Cardiac muscle cell (in vitro differentiated cells and primary cell): ENCODE results near the gene JAML. TPM values are rescaled to one million over a fixed set of nuclear protein-coding genes. Genes with fewer than 3 reads are reported as not detected.

Experiments used
- DNase-seq, 2 donors: peaks; one replicate each; pipeline versions ENCODE4 v3.0.0 to v3.0.0-alpha.2; 2010 to 2017; ENCODE audit warnings: low read depth in 1 of 2, low spot score in 1 of 2
- H3K27ac ChIP-seq: fragments of 200-600 bp; sonication (generic); 2 replicates; pipeline ENCODE4 v1.5.1; 2016
- H3K27me3 ChIP-seq: fragments of 200-600 bp; sonication (generic); 2 replicates; pipeline ENCODE4 v1.6.0; 2016; ENCODE audit warnings: control low read depth
- H3K36me3 ChIP-seq: fragments of 200-600 bp; sonication (generic); 2 replicates; pipeline ENCODE4 v1.5.1; 2016; ENCODE audit warnings: control low read depth
- H3K4me1 ChIP-seq: fragments of 200-600 bp; sonication (generic); 2 replicates; pipeline ENCODE4 v1.8.1; 2017; ENCODE audit warnings: low read depth, mild to moderate bottlenecking, mixed run types
- H3K4me3 ChIP-seq: fragments of 200-600 bp; sonication (generic); 2 replicates; pipeline ENCODE4 v1.5.1; 2016; ENCODE audit warnings: mild to moderate bottlenecking
- H3K9me3 ChIP-seq: fragments of 200-600 bp; sonication (generic); 2 replicates; pipeline ENCODE4 v1.5.1; 2017; ENCODE audit warnings: low read depth, mild to moderate bottlenecking, control low read depth
- polyA plus RNA-seq: library from polyadenylated mRNA; unstranded; fragments of >200 nt; fragmentation: Nextera tagmentation; extraction: Ambion mirVana; gene quantifications from 2 replicates; pipeline ENCODE4 v1.2.1, GENCODE V29; 2016
- total RNA-seq: library from RNA; depleted of rRNA; stranded (reverse); fragments of >200 nt; gene quantifications from 2 replicates; pipeline ENCODE4 v1.2.3, GENCODE V29; 2016
- TF ChIP-seq, protein P1 (sequence below): IDR thresholded peaks from 2 replicates; pipeline ENCODE4 v1.5.1; 2012; ENCODE audit warnings: low read depth, mild to moderate bottlenecking, low read length

Gene JAML
- total and polyA plus RNA-seq, 2 experiments from 2014 or later: not detected

DNA sequence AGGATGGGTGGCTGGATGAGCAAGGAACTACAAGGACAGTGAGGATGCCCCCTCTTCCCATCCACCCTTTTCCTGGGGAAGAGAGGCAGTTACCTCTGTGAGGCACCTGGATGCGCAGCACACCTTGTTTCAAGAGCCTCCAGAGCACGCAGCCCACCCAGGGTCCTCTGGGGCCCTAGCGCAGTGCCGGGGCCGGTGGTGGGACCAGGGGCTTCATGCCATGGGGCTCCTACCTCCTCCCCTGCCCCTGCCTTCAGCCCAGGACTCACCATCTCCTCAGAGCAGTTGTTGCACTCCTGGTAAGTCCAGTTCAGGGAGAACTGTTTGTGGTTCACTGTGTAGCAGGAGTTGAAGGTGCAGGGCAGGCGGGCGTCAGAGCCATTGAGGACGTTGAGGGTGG lies 56.5 kb downstream of the JAML start:
- no peaks in the 10 kb centered on the region for H3K4me1 ChIP-seq
- H3K4me3 ChIP-seq: no peak overlapping the region
- TF ChIP-seq, protein P1, sequence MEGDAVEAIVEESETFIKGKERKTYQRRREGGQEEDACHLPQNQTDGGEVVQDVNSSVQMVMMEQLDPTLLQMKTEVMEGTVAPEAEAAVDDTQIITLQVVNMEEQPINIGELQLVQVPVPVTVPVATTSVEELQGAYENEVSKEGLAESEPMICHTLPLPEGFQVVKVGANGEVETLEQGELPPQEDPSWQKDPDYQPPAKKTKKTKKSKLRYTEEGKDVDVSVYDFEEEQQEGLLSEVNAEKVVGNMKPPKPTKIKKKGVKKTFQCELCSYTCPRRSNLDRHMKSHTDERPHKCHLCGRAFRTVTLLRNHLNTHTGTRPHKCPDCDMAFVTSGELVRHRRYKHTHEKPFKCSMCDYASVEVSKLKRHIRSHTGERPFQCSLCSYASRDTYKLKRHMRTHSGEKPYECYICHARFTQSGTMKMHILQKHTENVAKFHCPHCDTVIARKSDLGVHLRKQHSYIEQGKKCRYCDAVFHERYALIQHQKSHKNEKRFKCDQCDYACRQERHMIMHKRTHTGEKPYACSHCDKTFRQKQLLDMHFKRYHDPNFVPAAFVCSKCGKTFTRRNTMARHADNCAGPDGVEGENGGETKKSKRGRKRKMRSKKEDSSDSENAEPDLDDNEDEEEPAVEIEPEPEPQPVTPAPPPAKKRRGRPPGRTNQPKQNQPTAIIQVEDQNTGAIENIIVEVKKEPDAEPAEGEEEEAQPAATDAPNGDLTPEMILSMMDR: no peak
- no peak overlapping the region for H3K27ac ChIP-seq
- peaks cover 79% of the 10 kb centered on the region for H3K27me3 ChIP-seq
- DNase-seq: no peak
- no peaks in the 10 kb centered on the region for H3K36me3 ChIP-seq
- no peaks in the 10 kb centered on the region for H3K9me3 ChIP-seq

- Histone ChIP-seq H3K9me3 (no peaks in the 10 kb centered on the region), H3K4me1 (no peaks in the 10 kb centered on the region), H3K4me3 (no peak overlapping the region), H3K27me3 (peaks cover 79% of the 10 kb centered on the region), H3K36me3 (no peaks in the 10 kb centered on the region), H3K27ac (no peak overlapping the region)
- no peak for DNase-seq
- TF ChIP-seq, protein P1: no peak
These were observed 56.9 kb downstream of the JAML start for GRCh38 chr11:118167906-118168305.

DNA sequence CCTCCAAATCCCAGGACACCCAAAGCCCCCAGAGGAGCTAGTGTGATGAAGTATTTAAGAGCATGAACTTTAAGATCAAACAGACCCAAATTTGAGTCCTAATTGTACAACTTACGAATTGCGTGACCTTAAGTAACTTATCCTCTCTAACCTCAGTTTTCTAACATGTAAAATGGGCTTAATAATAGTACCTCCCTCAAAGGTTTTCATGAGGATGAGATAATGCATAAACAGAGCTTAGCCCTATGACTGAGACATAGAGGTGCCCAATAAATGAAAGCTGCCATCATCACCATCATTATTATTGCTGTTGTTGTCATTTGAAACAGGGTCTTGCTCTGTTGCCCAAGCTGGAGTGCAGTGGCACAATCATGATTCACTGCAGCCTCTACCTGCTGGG lies 57.6 kb downstream of the JAML start:
- Histone ChIP-seq H3K4me1 (no peaks in the 10 kb centered on the region), H3K27me3 (peaks cover 79% of the 10 kb centered on the region), H3K36me3 (no peaks in the 10 kb centered on the region), H3K27ac (no peak overlapping the region), H3K4me3 (no peak overlapping the region), H3K9me3 (no peaks in the 10 kb centered on the region)
- DNase-seq: no peak
- TF ChIP-seq, protein P1: no peak

DNA sequence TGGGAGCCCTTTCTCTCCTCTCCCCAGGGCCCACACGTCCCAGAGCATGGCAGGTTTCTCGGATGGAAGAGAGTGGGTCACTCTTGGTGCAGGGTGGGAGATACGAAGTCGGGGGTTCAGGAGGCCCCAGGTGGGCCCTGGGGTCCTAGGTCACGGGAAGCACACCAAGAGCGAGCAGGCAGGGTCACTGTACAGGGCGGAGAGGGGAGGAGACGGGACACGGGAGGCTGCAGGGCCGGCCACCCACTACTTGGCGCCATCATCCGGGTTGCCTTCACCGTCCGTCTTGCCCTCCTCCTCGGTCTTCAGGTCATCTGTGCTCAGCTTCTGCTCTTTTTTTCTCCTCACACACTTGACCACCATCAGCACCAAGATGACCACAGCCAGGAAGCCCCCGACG lies 58.2 kb downstream of the JAML start:
- Histone ChIP-seq H3K4me3 (no peak overlapping the region), H3K36me3 (no peaks in the 10 kb centered on the region), H3K27me3 (peaks cover 80% of the 10 kb centered on the region)

GRCh38 chr11:118164885-118165284 lies 59.9 kb downstream of the JAML start:
- Histone ChIP-seq H3K4me3 (no peak overlapping the region), H3K27me3 (peaks cover 79% of the 10 kb centered on the region), H3K9me3 (no peaks in the 10 kb centered on the region), H3K27ac (no peak overlapping the region), H3K36me3 (no peaks in the 10 kb centered on the region), H3K4me1 (no peaks in the 10 kb centered on the region)
- DNase-seq: no peak
- TF ChIP-seq, protein P1: no peak

More for the DNA sequence above, 58.2 kb downstream of the JAML start:
- DNase-seq: no peak
- H3K27ac ChIP-seq: no peak overlapping the region
- no peaks in the 10 kb centered on the region for H3K4me1 ChIP-seq
- no peaks in the 10 kb centered on the region for H3K9me3 ChIP-seq
- TF ChIP-seq, protein P1: no peak

- H3K27ac ChIP-seq: no peak overlapping the region
- no peaks in the 10 kb centered on the region for H3K9me3 ChIP-seq
- H3K36me3 ChIP-seq: no peaks in the 10 kb centered on the region
- no peak for DNase-seq
- H3K27me3 ChIP-seq: peaks cover 79% of the 10 kb centered on the region
- no peaks in the 10 kb centered on the region for H3K4me1 ChIP-seq
- H3K4me3 ChIP-seq: no peak overlapping the region
- TF ChIP-seq, protein P1: no peak
These were observed 61.3 kb downstream of the JAML start for GRCh38 chr11:118163494-118163893.
